ENCODE data around the gene PHACTR1.

GRCh38 chr6:12785921-12786320 lies 69.4 kb downstream of the PHACTR1 start:
- TF ChIP-seq EZH2 (IDR thresholded peaks at IDR 0.05; ENCODE audit: borderline replicate concordance, low read depth, low read length, poor library complexity, severe bottlenecking), result no peak
- TF ChIP-seq, protein P1, sequence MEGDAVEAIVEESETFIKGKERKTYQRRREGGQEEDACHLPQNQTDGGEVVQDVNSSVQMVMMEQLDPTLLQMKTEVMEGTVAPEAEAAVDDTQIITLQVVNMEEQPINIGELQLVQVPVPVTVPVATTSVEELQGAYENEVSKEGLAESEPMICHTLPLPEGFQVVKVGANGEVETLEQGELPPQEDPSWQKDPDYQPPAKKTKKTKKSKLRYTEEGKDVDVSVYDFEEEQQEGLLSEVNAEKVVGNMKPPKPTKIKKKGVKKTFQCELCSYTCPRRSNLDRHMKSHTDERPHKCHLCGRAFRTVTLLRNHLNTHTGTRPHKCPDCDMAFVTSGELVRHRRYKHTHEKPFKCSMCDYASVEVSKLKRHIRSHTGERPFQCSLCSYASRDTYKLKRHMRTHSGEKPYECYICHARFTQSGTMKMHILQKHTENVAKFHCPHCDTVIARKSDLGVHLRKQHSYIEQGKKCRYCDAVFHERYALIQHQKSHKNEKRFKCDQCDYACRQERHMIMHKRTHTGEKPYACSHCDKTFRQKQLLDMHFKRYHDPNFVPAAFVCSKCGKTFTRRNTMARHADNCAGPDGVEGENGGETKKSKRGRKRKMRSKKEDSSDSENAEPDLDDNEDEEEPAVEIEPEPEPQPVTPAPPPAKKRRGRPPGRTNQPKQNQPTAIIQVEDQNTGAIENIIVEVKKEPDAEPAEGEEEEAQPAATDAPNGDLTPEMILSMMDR (conservative IDR thresholded peaks at IDR 0.05; ENCODE audit: low read depth, low read length), result no peak
